ENCODE data around the gene STARD5.

DNA sequence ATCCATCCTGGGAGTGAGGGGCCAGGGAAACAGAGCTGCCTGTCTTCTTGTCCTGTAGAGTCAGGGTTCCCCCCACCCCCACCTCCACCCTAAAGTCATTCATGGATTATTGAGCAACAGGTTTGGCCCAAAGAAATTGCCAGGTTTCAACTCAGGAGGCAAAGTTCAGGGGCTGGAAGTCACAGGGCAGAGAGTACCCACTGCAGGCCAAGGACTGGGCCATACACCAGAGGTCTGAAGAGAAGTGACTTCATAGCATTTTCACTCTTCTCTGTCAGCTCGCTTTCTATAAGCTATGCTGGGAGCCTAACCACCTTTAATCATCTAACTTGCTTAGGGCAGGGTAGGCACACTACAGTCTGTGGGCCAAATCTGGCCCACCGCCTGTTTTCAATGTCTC lies 50.1 kb downstream of the STARD5 start:
- no peak for TF ChIP-seq CTCF (IDR thresholded peaks at IDR 0.05 in 4 of 5, conservative IDR thresholded peaks at IDR 0.05 in 1 of 5)
- TF ChIP-seq POLR2A (IDR thresholded peaks at IDR 0.05) = no peak

All from gastrocnemius medialis (tissue), 4 donors.